OCI-LY7 (cell line): ENCODE data around the gene GAB3.
"Not testable (repeated sequence)": the region's sequence is repeated elsewhere in the genome, so short reads cannot be mapped to it uniquely, and the experiment has no call there.

Source experiments
- CTCF ChIP-seq: fragments of 200-600 bp; sonication (generic); conservative IDR thresholded peaks from 2 replicates; pipeline ENCODE4 v1.5.1; 2014; ENCODE audit warnings: mild to moderate bottlenecking, antibody characterized with exemption, low read length, moderate library complexity, mixed read lengths
- EZH2phosphoT487 ChIP-seq: fragments of 200-600 bp; sonication (generic); IDR thresholded peaks from 2 replicates; pipeline ENCODE4 v1.6.1; 2018; ENCODE audit warnings: low read depth, borderline replicate concordance, mild to moderate bottlenecking, mixed run types, antibody characterized with exemption, low read length, moderate library complexity, mixed read lengths

- not testable (repeated sequence) for TF ChIP-seq CTCF, EZH2phosphoT487
Observed at GRCh38 chrX:154672084-154672483, 78.8 kb downstream of the GAB3 start.
